Peyer's patch (tissue), 4 donors: Measurements from ENCODE around the gene DDX28.

Source experiments
- CTCF ChIP-seq, 6 experiments: fragments of 450-650 bp in 4 of 6; fragments of 200-600 bp in 2 of 6; sonication (generic) in 1 of 6; IDR thresholded peaks; one replicate each; pipeline ENCODE4 v1.5.1; 2017 to 2019; ENCODE audit warnings: antibody characterized with exemption in 6 of 6, mild to moderate bottlenecking in 3 of 6, moderate library complexity in 1 of 6
- POLR2A ChIP-seq, 2 donors: fragments of 450-650 bp; IDR thresholded peaks; one replicate each; pipeline ENCODE4 v1.5.1; 2017; ENCODE audit warnings: antibody characterized with exemption in 2 of 2, mild to moderate bottlenecking in 2 of 2, moderate library complexity in 2 of 2

GRCh38 chr16:68041783-68042182 is 18.8 kb upstream of the DDX28 start:
- no peak for TF ChIP-seq CTCF (IDR thresholded peaks at IDR 0.05)
- TF ChIP-seq POLR2A (IDR thresholded peaks at IDR 0.05) = no peak
